ENCODE results near the gene NTM.
"Not testable (repeated sequence)": the region's sequence is repeated elsewhere in the genome, so short reads cannot be mapped to it uniquely, and the experiment has no call there.

NTM gene

DNA sequence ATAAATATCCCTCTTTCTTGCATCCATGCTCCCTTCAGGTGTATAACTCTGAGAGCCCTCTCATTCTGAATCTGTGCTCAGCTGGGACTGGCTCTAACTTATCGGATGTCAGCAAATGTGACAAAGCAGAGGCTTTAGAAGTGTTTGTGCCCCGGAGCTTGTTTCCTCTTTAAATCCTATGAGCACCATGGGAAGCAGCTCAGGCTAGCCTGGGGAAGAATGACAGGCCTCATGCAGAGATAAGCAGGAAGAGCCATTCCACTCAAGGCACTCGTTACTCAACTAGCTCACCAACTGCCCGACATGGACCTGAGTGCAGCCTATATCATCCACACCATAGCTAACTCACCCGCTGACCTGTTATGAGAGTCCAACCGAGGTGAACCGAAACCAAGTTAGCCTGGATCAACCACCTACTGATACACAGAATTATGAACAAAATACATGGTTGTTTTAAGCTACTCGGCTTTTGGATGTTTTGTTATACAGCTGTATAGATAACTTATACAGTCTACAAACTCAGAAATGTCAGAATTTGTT lies 990.7 kb downstream of the NTM start:
- no peak for DNase-seq (ENCODE audit: extremely low read depth, low read depth)
- TF ChIP-seq, protein P1, sequence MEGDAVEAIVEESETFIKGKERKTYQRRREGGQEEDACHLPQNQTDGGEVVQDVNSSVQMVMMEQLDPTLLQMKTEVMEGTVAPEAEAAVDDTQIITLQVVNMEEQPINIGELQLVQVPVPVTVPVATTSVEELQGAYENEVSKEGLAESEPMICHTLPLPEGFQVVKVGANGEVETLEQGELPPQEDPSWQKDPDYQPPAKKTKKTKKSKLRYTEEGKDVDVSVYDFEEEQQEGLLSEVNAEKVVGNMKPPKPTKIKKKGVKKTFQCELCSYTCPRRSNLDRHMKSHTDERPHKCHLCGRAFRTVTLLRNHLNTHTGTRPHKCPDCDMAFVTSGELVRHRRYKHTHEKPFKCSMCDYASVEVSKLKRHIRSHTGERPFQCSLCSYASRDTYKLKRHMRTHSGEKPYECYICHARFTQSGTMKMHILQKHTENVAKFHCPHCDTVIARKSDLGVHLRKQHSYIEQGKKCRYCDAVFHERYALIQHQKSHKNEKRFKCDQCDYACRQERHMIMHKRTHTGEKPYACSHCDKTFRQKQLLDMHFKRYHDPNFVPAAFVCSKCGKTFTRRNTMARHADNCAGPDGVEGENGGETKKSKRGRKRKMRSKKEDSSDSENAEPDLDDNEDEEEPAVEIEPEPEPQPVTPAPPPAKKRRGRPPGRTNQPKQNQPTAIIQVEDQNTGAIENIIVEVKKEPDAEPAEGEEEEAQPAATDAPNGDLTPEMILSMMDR (IDR thresholded peaks at IDR 0.05; ENCODE audit: low read depth, low read length), result no peak

DNA sequence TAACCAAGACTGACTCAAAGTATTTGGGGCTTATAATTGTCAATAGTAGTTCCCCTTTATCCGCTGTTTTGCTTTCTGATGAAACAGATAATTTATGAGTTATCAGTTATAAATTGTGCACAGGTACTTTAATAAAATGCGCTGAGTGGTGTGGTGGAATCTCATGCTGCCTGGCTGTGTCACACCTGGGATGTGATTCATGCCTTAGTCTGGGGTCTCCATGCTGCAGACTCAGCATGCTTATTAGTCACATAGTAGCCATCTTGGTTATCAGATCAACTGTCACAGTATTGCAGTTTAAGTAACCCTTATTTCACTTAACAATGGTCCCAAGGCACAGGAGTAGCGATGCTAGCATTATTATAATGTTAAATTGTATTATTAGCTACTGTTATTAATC lies 995.2 kb downstream of the NTM start:
- no peak for DNase-seq (ENCODE audit: extremely low read depth, low read depth)
- TF ChIP-seq, protein P1 (IDR thresholded peaks at IDR 0.05; ENCODE audit: low read depth, low read length), result no peak

DNA sequence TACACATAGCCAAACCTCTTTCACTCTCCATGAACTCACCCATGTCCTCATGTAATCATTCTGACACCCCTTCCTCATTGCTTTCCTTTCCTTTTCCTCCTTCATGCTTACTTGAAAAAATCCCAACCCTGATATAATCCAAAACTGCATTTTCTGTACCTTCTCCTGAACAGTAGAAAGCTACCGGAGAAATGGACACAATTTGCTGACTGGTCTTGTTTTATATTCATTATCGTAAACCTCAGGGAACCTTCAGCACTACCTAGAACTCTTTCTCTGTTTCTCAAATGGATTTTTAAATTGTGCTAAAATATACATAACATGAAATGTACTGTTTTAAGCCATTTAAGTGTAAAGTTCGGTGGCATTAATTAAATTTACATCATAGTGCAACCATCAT lies 996.9 kb downstream of the NTM start:
- TF ChIP-seq, protein P1 (IDR thresholded peaks at IDR 0.05; ENCODE audit: low read depth, low read length), result no peak
- DNase-seq (ENCODE audit: extremely low read depth, low read depth), result no peak

DNA sequence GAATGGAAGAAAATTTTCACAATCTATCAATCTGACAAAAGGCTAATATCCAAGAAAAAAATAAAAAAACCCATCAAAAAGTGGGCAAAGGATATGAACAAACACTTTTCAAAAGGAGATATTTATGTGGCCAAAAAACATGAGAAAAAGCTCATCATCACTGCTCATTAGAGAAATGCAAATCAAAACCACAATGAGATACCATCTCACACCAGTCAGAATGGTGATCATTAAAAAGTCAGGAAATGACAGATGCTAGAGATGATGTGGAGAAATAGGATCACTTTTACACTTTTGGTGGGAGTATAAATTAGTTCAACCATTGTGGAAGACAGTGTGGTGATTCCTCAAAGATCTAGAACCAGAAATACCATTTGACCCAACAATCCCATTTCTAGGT lies 999.7 kb downstream of the NTM start:
- not testable (repeated sequence) for DNase-seq (ENCODE audit: extremely low read depth, low read depth)

DNA sequence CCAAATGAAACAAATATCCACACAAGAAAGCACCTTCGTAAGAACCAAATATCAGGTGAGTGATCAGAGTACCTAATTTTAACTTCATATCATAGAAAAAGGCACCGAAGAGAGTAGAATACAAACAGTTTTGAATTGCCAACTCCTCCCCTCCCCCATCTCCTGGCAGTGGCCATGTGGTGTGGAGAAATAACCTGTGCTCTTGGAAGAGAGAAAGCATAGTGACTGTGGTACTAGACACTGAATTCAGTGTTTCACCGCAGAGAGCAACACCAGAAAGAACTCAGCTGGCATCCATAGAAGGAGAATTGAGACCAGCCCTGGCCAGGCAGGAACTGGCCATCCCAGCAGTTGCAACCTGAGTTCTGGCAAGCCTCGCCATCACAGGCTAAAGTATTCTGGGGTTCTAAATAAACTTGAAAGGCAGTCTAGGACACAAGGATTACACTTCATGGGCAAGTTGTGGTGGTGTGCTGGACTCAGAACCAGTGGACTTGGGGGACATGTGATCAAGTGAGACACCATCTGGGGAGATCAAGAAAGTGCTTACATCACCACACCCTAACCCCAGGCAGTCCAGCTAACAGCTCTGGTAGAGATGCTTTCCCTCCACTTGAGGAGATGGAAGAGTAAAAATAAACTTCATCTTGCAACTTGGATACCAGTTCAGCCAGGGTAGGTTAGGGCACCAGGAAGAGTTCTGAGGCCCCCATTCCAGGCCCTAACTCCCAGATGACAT lies 1003.2 kb downstream of the NTM start:
- no peak for DNase-seq (ENCODE audit: extremely low read depth, low read depth)
- TF ChIP-seq, protein P1 (IDR thresholded peaks at IDR 0.05; ENCODE audit: low read depth, low read length), result no peak; the same call in 1 of the 2 replicates

DNA sequence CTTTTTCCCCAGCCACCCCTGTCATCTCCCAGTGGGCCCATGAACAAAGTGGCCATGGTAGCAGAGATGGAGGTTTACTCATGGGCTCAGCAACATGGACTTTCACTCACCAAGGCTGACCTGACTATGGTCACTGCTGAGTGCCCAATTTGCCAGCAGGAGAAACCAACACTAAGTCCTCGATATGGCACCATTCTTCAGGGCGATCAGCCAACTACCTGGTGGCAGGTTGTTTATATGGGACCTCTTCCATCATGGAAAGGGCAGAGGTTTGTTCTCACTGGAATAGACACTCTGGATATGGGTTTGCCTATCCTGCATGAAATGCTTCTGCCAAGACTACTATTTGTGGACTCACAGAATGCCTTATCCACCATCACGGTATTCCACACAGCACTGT lies 1009.1 kb downstream of the NTM start:
- no peak for DNase-seq (ENCODE audit: extremely low read depth, low read depth)
- TF ChIP-seq, protein P1 (IDR thresholded peaks at IDR 0.05; ENCODE audit: low read depth, low read length), result no peak

Data from AG09319 (cell line).